HG03342 (cell line): ENCODE results near the gene PRDM5.
"Not testable (repeated sequence)": the region's sequence is repeated elsewhere in the genome, so short reads cannot be mapped to it uniquely, and the experiment has no call there.

Source experiments
- ATAC-seq: cut with Tn5 transposase; IDR thresholded peaks from one replicate; pipeline ENCODE4 v1.9.1; 2021; ENCODE audit warnings: mild to moderate bottlenecking, moderate library complexity; ENCODE audit not compliant: unreplicated experiment

Gene PRDM5

DNA sequence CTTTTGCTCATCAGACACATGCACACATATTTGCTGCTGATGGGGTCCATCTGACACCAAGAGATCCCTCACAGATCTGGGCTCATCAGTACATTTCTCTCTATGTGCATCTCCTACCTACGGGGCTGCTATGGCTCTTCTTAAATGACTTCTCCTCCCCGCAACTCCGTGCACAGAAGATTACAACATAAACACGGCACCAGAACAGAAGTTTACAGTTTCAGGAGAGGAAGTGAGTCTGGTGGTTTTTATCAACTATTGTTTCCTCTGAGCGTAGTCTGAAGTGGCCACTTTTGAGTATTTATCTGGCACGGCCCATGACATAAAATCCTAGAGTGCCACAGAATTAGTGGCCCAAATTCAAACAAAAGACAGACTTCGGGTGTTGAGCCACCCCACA is 263.8 kb downstream of the PRDM5 start:
- ATAC-seq = no peak

DNA sequence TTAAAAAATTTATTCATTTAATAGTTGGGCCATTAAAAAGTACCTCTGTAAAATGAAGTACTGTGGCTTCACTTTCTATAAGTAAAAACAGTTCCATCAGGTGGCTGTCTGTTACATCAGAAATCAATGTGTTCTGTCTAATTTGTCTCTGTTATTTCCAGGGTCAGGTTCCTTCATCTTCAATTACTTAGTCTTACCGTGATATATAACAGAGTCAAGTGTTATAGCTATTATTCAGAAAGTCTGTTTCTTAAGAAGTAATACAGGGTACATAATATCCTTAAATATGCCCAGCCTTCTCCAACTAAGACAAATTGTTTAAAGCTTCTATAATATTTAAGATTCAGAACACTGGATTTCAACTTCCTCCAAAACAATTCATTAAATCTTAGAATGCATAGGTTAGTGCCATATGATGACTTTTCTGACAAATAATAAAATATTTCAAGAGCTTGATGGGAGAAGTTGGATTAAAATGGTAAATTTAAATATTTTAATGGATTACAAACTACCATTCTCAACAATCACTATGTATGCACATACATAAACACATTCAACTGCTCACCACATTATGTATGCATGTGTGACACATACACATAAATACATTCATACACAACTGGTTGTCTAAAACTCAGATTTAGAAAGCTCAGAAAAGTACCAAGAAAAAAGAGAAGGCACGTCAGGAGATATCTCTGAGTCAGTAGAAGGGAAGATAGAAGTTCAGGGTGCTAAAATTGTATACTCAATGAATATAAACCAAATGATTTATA is 268.5 kb downstream of the PRDM5 start:
- no peak for ATAC-seq

DNA sequence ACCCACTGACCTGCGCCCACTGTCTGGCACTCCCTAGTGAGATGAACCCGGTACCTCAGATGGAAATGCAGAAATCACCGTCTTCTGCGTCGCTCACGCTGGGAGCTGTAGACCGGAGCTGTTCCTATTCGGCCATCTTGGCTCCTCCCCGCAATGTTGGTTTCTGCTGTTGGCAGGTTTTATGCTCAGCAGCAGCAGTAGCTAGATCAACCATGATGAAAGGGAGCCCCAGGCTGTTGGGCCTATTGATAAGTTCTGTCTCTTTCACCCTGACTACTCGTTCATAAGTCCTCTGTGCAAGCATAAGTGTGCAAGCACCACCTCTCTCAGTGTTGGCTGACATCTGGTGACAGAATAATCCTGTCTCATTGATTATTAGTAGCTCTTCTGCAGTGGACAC is 274.2 kb downstream of the PRDM5 start:
- ATAC-seq = not testable (repeated sequence)
